NCI-H1417 treated with DMSO at 0.1 percent for 48 hours (cell line): ENCODE results near the gene GIMAP7.
"Not testable (repeated sequence)": the region's sequence is repeated elsewhere in the genome, so short reads cannot be mapped to it uniquely, and the experiment has no call there.

ENCODE experiments used
- DNase-seq: peaks from one replicate; lab custom pipeline; 2025; lab: John Stamatoyannopoulos, UW

Gene GIMAP7

GRCh38 chr7:150514748-150515222 is at the start of gene GIMAP7:
Gene GIMAP7 (plus strand): TSS chr7:150514872. CDS start chr7:150519975, 5,103 bp downstream.
- DNase-seq, result no peak

GRCh38 chr7:150464962-150465361 is 49.7 kb upstream of the GIMAP7 start:
- no peak for DNase-seq

- no peak for DNase-seq
These were observed 49.3 kb upstream of the GIMAP7 start for GRCh38 chr7:150465414-150465813.

- DNase-seq, result no peak
These were observed 48.2 kb upstream of the GIMAP7 start for GRCh38 chr7:150466477-150466876.

- DNase-seq, result no peak
These were observed 46.4 kb upstream of the GIMAP7 start for GRCh38 chr7:150468241-150468640.

- DNase-seq, result no peak
These were observed 42.8 kb upstream of the GIMAP7 start for GRCh38 chr7:150471886-150472285.

GRCh38 chr7:150473902-150474301 is 40.8 kb upstream of the GIMAP7 start:
- DNase-seq, result no peak

GRCh38 chr7:150476285-150476684 is 38.4 kb upstream of the GIMAP7 start:
- DNase-seq, result no peak

- DNase-seq, result no peak
These were observed 37.6 kb upstream of the GIMAP7 start for GRCh38 chr7:150476819-150477631.

- DNase-seq, result no peak
These were observed 35.5 kb upstream of the GIMAP7 start for GRCh38 chr7:150479023-150479716.

GRCh38 chr7:150481186-150481920 is 33.3 kb upstream of the GIMAP7 start:
- no peak for DNase-seq

GRCh38 chr7:150481922-150482321 is 32.8 kb upstream of the GIMAP7 start:
- no peak for DNase-seq

GRCh38 chr7:150483514-150483913 is 31.2 kb upstream of the GIMAP7 start:
- not testable (repeated sequence) for DNase-seq

- DNase-seq, result not testable (repeated sequence)
These were observed 30.6 kb upstream of the GIMAP7 start for GRCh38 chr7:150484071-150484470.

GRCh38 chr7:150487625-150488024 is 27.0 kb upstream of the GIMAP7 start:
- DNase-seq, result no peak

- DNase-seq, result no peak
These were observed 24.9 kb upstream of the GIMAP7 start for GRCh38 chr7:150489782-150490181.

- DNase-seq, result not testable (repeated sequence)
These were observed 21.2 kb upstream of the GIMAP7 start for GRCh38 chr7:150493442-150493841.

GRCh38 chr7:150502519-150502918 is 12.2 kb upstream of the GIMAP7 start:
- no peak for DNase-seq

GRCh38 chr7:150503155-150503554 is 11.5 kb upstream of the GIMAP7 start:
- no peak for DNase-seq

- DNase-seq, result no peak
These were observed 11.1 kb upstream of the GIMAP7 start for GRCh38 chr7:150503581-150503980.

- no peak for DNase-seq
These were observed 6.6 kb upstream of the GIMAP7 start for GRCh38 chr7:150507947-150508602.

GRCh38 chr7:150511048-150511447 is 3.6 kb upstream of the GIMAP7 start:
- no peak for DNase-seq
